Measurements from ENCODE around the gene RGS19.
"Not testable (repeated sequence)": the region's sequence is repeated elsewhere in the genome, so short reads cannot be mapped to it uniquely, and the experiment has no call there.

RGS19 gene, protein sequence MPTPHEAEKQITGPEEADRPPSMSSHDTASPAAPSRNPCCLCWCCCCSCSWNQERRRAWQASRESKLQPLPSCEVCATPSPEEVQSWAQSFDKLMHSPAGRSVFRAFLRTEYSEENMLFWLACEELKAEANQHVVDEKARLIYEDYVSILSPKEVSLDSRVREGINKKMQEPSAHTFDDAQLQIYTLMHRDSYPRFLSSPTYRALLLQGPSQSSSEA

DNA sequence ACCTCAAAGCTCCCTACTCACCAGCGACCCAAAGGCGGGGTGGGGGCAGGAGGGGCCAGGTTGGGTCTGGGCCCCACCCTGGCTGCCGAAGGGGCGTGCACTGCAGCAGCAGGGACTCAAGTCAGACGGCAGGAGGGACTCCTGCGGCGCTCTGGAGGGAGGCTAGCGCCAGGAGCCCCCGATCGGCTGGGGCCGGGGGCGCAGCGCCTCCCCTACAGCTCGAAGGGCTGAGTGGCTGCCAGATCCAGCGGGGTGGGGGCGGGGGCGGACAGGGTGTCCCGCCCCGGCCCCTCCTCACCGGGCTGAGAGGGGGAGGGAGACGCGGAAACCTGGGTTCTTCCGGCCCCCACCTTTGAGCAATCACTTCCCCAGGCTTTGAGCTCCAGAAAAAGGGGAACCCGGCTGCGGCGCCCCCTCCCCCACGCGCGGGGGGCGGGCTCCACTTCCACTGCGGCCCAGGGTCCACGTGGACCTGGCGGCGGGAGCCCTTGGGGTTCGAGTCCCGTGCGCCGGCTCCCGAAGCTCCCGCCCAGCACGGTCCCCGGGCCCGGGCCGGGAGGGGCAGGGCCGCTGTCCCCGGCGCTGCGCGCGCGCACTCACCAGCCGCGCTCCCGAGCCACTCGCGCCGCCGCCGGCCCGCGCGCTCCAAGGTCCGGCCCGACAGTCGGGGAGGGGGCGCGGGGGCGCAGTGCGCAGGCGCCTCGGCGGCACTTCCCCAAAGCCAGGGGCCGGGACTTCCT, at the start of gene RGS19:
RGS19 (minus strand) TSS at position 246 of the 740 bp plus-strand sequence. CDS start 2,632 bp downstream, outside the sequence.
- no peak for DNase-seq (ENCODE audit: low read depth, low spot score)

DNA sequence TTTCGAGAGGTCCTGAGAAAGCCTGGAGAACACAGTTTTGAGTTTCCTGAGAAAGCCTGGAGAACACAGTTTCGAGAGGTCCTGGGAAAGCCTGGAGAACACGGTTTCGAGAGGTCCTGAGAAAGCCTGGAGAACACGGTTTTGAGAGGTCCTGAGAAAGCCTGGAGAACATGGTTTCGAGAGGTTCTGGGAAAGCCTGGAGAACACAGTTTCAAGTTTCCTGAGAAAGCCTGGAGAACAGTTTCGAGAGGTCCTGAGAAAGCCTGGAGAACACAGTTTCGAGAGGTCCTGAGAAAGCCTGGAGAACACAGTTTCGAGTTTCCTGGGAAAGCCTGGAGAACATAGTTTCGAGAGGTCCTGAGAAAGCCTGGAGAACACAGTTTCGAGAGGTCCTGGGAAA, 44.2 kb upstream of the RGS19 start:
- DNase-seq (ENCODE audit: low read depth, low spot score) = not testable (repeated sequence)

DNA sequence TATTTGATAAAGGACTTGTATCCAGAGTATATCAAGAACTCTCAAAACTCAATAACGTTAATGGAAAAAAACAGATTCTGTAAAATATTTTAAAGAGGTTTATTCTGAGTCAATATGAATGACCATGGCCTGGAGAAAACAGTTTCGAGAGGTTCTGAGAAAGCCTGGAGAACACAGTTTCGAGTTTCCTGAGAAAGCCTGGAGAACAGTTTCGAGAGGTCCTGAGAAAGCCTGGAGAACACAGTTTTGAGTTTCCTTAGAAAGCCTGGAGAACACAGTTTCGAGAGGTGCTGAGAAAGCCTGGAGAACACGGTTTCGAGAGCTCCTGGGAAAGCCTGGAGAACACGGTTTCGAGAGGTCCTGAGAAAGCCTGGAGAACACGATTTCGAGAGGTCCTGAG, 43.6 kb upstream of the RGS19 start:
- not testable (repeated sequence) for DNase-seq (ENCODE audit: low read depth, low spot score)

DNA sequence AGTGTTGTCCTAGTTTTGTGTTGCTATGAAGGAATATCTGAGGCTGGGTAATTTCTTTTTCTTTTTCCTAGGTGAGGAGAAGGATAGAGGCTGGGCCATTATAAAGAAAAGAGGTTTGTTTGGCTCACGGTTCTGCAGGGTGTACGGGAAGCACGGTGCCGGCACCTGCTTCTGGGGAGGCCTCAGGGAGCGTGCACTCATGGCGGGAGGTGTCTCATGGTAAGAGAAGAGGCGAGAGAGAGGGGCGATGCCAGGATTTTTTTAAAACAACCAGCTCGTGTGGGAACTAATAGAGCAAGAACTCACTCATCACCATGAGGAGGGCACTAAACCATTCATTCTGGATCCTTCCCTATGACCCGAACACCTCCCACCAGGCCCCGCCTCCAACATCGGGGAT, 42.3 kb upstream of the RGS19 start:
- DNase-seq (ENCODE audit: low read depth, low spot score) = no peak

DNA sequence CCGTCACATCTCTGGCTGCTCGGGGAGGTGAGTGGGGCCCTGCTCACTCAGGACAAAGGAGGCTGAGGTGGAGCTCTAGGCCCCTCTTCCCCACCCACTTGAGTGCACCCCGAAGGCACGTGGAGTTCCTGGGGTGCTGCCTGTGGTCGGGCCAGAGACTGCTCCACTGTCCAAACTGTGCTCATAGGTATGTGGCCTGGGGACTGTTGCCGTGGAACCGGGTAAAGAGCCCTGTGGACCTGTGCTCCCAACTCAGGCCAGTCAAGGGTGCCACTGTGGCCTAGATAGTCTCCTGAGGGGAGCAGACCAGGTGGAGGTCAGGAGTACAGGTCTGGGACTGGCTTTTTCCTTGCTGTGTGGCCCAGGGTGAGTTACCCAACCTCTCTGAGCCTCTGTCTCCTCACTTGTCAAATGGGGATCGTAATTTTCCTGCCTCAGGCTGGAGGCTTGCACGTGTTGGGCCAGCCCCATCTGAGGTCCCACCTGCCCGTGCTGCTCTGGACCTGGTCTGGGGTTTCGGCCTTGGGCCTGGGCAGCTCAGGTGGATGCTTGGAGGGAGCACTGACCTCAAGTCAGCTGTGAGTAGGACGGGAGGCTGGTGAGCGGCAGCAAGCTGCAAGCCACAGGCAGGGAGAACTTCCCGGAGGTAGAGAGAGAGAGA, 40.5 kb upstream of the RGS19 start:
- no peak for DNase-seq (ENCODE audit: low read depth, low spot score)

DNA sequence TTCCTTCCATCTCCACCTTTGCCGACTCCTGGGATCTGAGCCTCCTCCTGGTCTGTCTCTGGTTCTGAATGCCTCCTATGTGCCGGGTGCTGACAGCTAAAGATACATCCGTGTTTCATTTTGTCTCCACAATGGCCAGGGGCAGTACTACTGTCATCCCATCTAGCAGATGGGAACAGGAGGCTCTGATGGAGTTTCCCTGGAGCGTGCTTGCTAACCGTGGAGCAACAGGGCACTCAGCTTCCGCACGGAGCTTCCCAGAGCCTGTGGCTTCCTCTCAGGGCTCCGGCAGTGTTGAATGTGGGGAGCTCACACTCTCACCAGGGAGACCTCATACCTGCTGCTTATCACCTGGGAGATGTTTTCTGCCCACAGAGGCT, 40.0 kb upstream of the RGS19 start:
- DNase-seq (ENCODE audit: low read depth, low spot score) = no peak

DNA sequence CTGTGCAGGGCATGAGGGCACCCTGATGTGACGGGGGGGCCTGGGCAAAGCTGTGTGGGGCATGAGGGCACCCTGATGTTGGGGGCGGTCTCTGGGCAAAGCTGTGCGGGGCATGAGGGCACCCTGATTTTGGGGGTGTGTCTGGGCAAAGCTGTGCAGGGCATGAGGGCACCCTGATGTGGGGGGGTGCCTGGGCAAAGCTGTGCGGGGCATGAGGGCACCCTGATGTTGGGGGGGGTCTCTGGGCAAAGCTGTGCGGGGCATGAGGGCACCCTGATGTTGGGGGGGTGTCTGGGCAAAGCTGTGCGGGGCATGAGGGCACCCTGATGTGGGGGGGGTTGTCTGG, 38.1 kb upstream of the RGS19 start:
- DNase-seq (ENCODE audit: low read depth, low spot score) = not testable (repeated sequence)

DNA sequence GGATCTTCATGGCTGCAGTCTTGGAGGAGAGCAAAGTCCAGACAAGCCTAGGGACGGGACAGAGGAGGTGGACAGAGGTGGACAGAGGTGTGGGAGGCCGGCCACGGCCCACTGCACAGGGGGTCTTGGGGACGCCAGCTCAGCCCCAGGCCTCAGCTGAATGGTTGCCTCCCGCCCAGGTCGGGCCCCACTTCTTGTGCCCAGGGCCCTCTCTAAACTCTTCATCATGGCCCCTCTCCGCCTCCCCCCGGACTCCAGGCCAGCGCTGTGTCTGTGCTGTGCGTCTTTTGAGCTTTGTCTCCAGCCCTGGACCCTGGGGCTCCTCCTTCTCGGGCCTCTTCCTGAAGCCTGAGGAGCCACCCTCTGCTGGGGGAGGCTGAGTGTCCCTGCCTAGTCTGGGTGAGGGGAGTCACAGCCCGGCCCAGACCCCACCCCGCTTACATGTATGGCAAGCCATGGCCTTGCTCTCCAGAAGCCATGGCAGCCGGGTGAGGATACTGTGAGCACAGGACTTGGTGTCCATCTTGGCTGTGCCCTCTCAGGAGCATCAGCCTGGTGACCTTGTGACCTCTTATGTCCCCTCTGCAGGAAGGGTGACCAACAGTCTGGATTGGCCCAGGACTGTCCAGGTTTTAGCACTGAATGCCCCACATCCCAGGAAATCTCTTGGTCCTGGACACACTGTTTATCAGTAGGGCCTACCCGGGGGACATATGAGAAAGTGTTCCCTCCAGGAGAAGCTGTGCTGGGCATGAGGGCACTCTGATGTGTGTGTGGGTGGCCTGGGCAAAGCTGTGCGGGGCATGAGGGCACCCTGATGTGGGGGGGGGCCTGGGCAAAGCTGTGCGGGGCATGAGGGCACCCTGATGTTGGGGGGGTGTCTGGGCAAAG, 37.5 kb upstream of the RGS19 start:
- DNase-seq (ENCODE audit: low read depth, low spot score) = no peak

DNA sequence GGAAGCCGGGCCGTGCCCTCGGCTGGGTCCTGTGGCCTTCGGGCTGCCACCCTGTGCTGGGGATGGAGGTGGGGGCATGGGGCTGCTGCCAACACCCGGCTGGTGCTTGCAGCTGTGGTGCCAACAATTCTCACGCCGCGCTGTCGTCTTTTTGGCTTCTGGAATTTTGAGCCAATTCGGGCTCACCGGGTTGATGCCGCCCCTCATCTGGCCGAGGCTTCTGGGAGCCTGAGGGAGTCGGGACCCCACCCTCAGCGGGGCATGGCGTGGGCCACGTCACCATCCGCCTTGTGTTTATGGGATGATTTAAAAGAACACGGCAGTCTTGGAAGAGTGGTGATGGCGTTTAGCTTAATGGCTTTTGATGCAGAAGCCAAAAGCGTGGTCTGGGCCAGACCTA, 36.7 kb upstream of the RGS19 start:
- DNase-seq (ENCODE audit: low read depth, low spot score) = no peak

DNA sequence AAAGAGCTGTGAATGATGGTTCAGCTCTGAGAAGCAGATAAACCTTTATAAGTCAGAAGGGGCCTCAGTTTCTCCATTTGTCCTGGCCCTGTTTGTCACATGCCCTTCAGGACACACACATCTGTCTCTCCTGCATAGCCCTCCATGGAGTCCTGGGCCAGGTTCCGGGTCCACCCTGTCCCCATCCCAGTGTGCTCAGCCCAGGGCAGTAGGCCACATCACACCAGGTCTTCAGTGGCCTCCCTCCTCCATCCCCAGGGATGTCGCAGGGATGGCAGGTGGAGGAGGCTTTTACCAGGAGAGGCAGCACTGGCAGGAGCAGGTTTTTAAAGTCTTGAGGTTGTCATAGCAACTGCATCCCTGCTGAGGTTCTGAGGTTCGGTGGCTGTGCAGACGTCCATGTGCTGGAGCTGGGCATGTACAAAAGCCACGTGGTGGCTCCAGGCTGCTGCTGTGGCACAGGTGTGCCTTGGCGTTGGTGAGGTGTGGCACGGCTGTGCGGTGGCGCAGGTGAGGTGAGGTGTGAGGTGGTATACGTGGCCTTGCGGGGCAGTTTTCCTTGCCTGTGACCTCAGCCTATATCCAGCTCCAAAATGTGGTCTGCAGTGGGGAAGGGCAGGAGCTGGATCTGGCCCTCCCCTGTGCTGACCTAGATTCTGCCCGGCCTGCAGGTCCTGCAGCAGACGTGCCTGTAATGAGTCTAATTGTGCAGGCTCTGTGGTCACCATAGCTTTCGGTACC, 36.0 kb upstream of the RGS19 start:
- no peak for DNase-seq (ENCODE audit: low read depth, low spot score)

DNA sequence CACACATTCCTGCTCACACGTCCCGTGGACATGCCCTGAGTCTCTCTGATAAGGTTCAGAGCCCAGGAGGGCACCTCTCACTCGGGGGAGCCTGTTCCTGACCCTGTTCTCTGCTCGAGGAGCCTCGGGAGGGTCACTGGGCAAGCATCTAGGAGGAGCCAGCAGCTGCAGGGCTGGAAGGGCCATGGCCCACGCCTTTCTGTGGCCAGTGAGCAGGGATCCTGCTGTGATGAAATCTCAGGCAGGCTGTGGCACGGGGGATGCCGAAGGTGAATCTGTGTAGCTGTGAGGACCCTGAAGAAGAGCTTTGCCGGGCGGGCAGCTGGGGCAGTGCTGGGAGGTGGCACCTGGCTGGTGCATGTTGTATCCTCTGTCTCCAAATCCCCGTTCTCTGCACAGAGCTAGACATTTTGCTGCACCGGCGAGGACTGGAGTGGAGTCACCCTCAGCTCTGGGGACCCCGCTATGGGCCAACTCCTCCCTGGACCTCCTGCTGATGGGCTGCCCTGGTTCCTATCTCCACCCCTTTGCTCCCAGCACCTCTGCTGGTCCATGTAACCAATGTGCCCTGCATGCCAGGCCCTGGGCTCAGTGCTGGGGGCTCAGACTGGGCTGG, 35.1 kb upstream of the RGS19 start:
- no peak for DNase-seq (ENCODE audit: low read depth, low spot score)

DNA sequence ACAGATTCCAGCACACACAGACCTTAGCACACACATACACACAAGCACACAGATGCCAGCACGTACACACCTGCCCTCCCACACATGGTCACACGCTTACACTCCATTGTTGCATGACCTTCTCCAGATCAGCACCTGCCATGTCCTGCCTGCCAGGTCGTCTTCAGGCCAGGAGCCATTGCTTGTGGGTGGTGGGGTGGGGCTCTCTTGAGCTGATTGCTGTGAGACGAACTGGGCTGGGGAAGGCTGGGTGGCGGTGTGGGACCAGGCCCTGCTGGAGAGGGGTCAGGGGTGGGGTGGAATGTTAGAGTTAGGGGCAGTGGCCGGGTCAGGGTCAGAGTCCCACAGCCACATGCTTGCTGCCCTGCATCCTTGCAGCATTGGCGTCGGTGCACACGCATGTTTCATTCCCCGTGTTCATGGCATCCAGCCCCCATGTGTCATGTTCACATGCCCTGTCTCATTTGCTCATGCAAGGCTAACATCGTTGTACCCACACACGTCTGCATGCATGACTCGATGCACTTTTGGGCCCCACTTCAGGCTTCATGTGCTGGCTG, 34.6 kb upstream of the RGS19 start:
- no peak for DNase-seq (ENCODE audit: low read depth, low spot score)

DNA sequence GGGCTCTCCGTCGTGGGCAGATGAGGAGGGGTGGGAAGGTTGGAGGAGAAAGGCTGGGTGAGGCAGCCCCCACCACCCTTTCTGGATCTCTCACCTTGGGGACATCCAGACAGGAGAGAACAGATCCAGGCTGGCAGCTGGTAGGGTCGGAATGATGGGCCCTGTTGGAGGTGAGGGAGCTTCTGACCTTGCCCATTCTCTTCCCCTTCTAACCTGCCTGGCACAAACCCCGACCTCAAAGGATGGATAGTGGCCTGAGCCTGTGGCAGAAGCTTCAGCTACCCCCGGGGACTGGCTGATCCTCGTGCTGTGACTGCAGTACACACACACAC, 34.1 kb upstream of the RGS19 start:
- no peak for DNase-seq (ENCODE audit: low read depth, low spot score)

DNA sequence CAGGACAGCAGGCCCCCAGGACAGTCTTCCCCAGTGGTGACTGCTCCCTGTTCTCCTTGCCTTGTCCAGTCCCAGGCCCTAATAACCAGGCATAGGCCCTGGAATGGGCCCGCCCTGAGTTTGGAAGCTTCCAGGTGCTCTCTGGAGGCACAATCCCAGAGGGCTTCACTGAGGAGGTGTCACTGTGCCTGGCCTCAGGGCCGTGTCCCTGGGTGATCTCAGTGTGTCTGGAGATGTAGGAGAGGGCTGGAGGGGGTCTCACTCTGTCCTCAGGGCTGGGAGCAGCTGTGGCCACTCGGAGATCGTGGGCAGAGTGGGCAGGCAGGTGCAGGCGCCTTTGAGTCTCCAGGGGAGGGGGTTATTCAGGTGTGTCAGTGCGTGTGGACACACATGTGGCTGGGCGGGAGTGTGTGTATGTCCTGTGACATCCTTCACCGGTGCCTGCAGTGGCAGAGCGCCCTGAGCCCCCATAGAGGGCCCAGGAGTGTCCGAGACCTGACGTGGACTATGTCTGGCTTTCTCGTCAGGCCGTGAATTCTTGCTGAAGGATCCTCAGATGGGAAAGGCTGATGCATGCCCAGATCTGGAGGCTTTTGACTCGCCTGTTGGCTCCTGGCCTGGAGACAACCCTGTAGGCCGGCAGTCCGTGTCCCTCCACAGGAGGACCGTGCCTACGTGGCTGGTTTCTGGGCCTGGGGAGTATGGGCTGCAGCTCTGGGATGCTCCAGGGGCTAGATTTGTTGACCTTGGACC, 33.5 kb upstream of the RGS19 start:
- no peak for DNase-seq (ENCODE audit: low read depth, low spot score)

DNA sequence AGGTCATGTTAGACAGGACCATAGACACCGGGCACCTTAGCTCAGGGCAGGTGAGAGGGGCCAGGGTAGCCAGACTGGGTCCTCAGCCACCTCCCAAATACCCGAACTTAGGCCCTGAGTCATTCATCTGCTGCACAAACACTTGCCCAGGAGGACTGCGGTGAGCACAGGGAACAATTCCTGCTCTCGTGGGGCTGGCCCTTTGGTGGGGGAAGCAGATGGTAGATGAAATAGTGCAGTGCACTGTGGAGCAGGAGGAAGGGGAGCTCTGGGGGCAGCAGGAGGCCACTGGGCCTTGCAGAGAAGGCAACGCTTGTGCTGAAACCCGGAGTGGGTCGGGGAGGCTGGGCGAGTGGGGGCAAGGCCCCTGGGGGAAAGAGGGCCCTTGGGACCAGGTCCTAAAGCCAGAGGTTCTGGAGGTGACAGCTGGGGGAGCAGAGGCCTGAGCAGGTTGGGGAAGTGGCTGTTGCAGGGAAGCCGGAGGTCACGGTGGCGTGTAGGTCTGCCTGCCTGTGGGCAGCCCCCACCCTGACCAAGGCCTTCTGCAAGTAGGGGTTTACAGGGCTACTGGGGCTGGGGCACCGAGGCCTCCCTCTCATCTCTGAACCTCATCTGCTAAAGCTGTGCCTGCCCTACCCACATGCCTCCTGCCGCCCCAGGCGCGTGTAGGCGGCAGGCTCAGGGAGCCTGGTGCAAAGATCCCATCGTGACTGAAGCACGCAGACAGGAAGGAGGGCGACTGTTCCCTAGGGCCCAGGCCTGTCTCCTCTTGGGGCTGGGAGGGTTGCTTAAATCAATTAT, 32.7 kb upstream of the RGS19 start:
- DNase-seq (ENCODE audit: low read depth, low spot score) = no peak

DNA sequence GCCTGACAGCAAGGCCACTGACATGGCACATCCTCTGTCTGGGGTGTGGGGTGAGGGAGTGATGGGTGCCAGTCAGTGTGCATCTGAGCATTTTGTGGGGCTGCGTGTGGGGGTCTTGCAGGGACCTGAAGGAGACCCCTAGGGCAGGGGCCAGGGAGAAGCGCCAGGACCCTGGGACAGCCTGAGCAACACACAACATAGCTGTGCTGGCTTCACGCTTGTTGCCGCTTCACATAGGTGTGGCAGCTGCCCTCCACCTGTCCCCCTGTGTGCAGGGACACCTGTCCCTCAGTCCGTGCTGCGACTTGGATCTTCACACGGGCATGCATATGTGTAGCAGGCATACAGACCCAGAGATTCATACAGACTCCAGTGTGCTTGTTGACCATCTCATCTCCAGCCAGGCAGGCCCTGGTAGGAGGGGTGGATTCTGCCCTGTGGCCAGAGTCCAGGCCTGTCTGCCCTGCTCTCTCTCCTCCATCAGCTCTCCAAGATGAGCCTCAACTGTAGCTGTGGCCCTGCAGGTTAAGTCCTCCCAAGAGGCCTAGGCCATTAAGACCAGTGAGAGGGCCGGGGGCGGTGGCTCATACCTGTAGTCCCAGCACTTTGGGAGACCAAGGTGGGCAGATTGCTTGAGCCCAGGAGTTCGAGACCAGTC, 31.2 kb upstream of the RGS19 start:
- DNase-seq (ENCODE audit: low read depth, low spot score) = no peak

DNA sequence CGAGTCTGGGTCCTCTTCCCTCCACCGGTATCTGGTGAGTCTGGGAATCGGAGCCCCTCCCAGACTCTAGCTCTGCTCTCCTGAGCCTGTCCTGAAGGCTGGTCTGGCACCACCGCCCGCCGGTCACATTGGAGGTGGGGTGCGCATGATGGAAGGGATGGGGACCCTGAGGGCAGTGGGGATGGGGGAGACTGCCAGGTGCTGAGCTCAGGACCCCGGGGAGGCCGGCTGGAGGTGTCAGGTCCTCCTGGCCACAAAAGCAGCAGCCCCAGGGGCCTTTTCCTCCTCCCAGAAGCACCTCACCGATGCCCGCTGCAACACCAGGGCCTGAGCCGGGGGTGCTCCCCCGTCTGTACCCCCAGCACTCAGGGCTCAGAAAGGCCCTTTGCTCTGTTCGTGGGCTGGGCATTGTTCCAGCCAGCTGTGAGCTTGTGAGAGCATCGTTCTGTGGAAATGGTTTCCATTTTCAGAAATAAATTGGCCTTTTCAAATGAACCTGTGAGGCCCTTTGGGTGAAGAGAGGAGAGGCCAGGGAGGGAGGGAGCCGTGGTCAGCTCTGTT, 30.6 kb upstream of the RGS19 start:
- DNase-seq (ENCODE audit: low read depth, low spot score) = no peak

All from brain pericyte (primary cell).